ENCODE data around the gene GPATCH1. TPM values are rescaled to one million over a fixed set of nuclear protein-coding genes. Genes with fewer than 3 reads are reported as not detected.

Gene GPATCH1
- total RNA-seq, 4 donors from 2014 or later: 9.1 to 11.6 (median 10.0) TPM

- no peak for DNase-seq
- Histone ChIP-seq H3K36me3 (no peaks in the 10 kb centered on the region), H3K27me3 (no peaks in the 10 kb centered on the region), H3K27ac (no peak overlapping the region), H3K9me3 (no peaks in the 10 kb centered on the region), H3K4me3 (replicated peaks in 1 of 3) (no peak overlapping the region), H3K4me1 (peaks cover 6 to 24% of the 10 kb centered on the region in 2 donors)
- no peak for TF ChIP-seq CTCF (IDR thresholded peaks at IDR 0.05)
- TF ChIP-seq POLR2A (IDR thresholded peaks at IDR 0.05): no peak
- 93 to 94% methylated on average over 10 of the region's 10 CpGs for WGBS, 2 donors
- intact Hi-C loops (cut with DNase I): no loop called here
Observed at GRCh38 chr19:33175156-33175782, 94.3 kb downstream of the GPATCH1 start.

- H3K9me3 ChIP-seq: no peaks in the 10 kb centered on the region
- no peak for TF ChIP-seq CTCF (IDR thresholded peaks at IDR 0.05)
- no peak for TF ChIP-seq POLR2A (IDR thresholded peaks at IDR 0.05)
Observed at GRCh38 chr19:33175886-33176669, 95.1 kb downstream of the GPATCH1 start.

GRCh38 chr19:33176670-33177416 is 95.9 kb downstream of the GPATCH1 start:
- intact Hi-C loops (cut with DNase I): no loop called here
- Histone ChIP-seq H3K4me1 (peaks cover 6 to 24% of the 10 kb centered on the region in 2 donors), H3K27me3 (no peaks in the 10 kb centered on the region), H3K4me3 (replicated peaks in 1 of 3) (peak overlapping the region; percentile 6 to 83 (median 41)), H3K9me3 (no peaks in the 10 kb centered on the region), H3K36me3 (no peaks in the 10 kb centered on the region), H3K27ac (peak overlapping the region; percentile 67 to 89 (median 86))
- peak; percentile 98 for DNase-seq
- WGBS, 2 donors: 0 to 1% methylated on average over 20 to 23 of the region's 65 CpGs
- TF ChIP-seq POLR2A (IDR thresholded peaks at IDR 0.05): peak in 1 of 2 donors; percentile 95
- peak in 4 of 6 experiments; percentile 20 to 28 (median 25) for TF ChIP-seq CTCF (IDR thresholded peaks at IDR 0.05)

More at GRCh38 chr19:33175886-33176669, 95.1 kb downstream of the GPATCH1 start:
- Histone ChIP-seq H3K4me3 (replicated peaks in 1 of 3) (peak overlapping the region in 2 of 3 donors; percentile 41 to 83), H3K4me1 (peaks cover 6 to 24% of the 10 kb centered on the region in 2 donors), H3K27me3 (no peaks in the 10 kb centered on the region), H3K36me3 (no peaks in the 10 kb centered on the region), H3K27ac (peak overlapping the region; percentile 67 to 89 (median 86))
- intact Hi-C loops (cut with DNase I): no loop called here
- no peak for DNase-seq
- 21 to 26% methylated on average over 13 to 17 of the region's 25 CpGs for WGBS, 2 donors

GRCh38 chr19:33177417-33177979 is 96.5 kb downstream of the GPATCH1 start:
- 0% methylated on average over 1 of the region's 38 CpGs for WGBS, 2 donors
- Histone ChIP-seq H3K27ac (peak overlapping the region; percentile 58 to 89 (median 86)), H3K27me3 (no peaks in the 10 kb centered on the region), H3K36me3 (no peaks in the 10 kb centered on the region), H3K4me3 (replicated peaks in 1 of 3) (peak overlapping the region; percentile 6 to 34 (median 15)), H3K9me3 (no peaks in the 10 kb centered on the region), H3K4me1 (peaks cover 6 to 24% of the 10 kb centered on the region in 2 donors)
- TF ChIP-seq CTCF (IDR thresholded peaks at IDR 0.05) (peak in 5 of 6 experiments; percentile 23 to 42 (median 36)), POLR2A (IDR thresholded peaks at IDR 0.05) (no peak)
- intact Hi-C loops (cut with DNase I): no loop called here
- no peak for DNase-seq

Small RNA genes within 50 kb of the gene (small RNA-seq; reads per million reads assigned to genes)
- gene AC008521.1 (not detected), gene AC008521.2 (not detected)

Other genes with a start within 250 kb of the GPATCH1 start
- 1 to 10 TPM in 1 of 4 donors, under 1 TPM in 2, not detected in 1; 0.67 to 2.1 (median 0.67) TPM for gene SLC7A9, start 211.4 kb upstream of the GPATCH1 start, total RNA-seq
- 10 to 100 TPM; 18.5 to 24.7 (median 19.4) TPM for gene CEP89, start 109.2 kb upstream of the GPATCH1 start, total RNA-seq
- gene FAAP24, start 108.9 kb upstream of the GPATCH1 start, total RNA-seq: 1 to 10 TPM in 2 of 4 donors, under 1 TPM in 2; 0.40 to 1.7 (median 0.94) TPM
- gene RHPN2, start 16.3 kb upstream of the GPATCH1 start, total RNA-seq: 10 to 100 TPM; 11.2 to 16.9 (median 13.9) TPM
- not detected for gene WDR88, start 50.9 kb downstream of the GPATCH1 start, total RNA-seq
- 10 to 100 TPM; 33.3 to 49.9 (median 39.0) TPM for gene LRP3, start 113.1 kb downstream of the GPATCH1 start, total RNA-seq
- 1 to 10 TPM in 1 of 4 donors, under 1 TPM in 3; 0.29 to 2.7 (median 0.78) TPM for gene SLC7A10, start 144.7 kb downstream of the GPATCH1 start, total RNA-seq
- 10 to 100 TPM; 12.9 to 31.0 (median 17.4) TPM for gene CEBPA, start 221.4 kb downstream of the GPATCH1 start, total RNA-seq